Measurements from ENCODE around the gene CDK1.

DNA sequence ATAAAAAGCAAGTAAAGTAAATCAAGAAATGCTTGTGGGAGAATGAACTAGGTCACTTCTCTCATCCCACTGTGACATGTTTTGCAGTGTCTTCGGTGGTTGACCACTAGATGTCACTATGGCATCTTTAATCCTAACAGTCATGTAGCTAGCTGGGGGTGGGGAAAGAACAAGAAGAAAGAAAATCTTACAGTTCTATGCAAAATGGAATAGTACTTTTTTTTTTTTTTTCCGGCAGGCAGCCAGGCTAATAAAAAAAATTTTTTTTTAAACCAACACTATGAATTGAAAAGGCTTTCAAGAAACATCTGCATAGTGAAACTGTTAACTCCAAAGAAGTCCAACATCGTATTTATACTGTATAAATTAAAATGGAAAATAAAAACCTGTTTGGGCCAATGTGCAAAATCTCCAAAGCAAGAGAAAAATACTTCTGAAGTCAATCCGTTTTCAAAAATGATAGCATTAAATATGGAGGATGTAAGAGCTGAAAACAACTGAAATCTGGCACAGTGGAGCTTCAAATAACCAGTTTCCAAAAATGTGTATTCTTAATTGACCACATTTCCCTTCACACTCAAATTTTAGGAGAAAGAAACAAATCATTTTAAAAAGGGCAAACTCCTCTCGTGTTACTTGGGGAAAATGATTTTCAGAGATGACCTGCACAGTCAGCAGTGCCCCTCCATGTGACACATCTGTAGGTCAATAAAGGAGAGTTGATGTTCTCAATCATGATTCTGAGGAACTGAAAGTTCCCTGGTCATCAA is 38.5 kb downstream of the CDK1 start:
- TF ChIP-seq ELK1 (IDR thresholded peaks at IDR 0.05; ENCODE audit: low read depth, low read length) (no peak), RAD21 (IDR thresholded peaks at IDR 0.05; ENCODE audit: insufficient read depth, low read depth, low read length) (peak; percentile 91), SREBF2 (IDR thresholded peaks at IDR 0.05; ENCODE audit: low read length) (no peak), YY1 (IDR thresholded peaks at IDR 0.05; ENCODE audit: low read depth, low read length) (no peak), EZH2 (IDR thresholded peaks at IDR 0.05; ENCODE audit: borderline replicate concordance, control insufficient read depth, low read depth, low read length) (no peak)

All from GM12878 (cell line).